Measurements from ENCODE around the gene VANGL1.

Gene VANGL1

GRCh38 chr1:115682792-115683191 is 41.0 kb downstream of the VANGL1 start:
- no peak overlapping the region for H3K4me3 ChIP-seq (ENCODE audit: low read depth, low read length, poor library complexity, severe bottlenecking)
- H3K79me2 ChIP-seq (ENCODE audit: insufficient read depth, low read length) = no peaks in the 10 kb centered on the region
- H3K4me2 ChIP-seq (ENCODE audit: low read length) = no peak overlapping the region
- no peaks in the 10 kb centered on the region for H3K27me3 ChIP-seq (ENCODE audit: insufficient read depth, low read length)
- no peaks in the 10 kb centered on the region for H4K20me1 ChIP-seq (ENCODE audit: insufficient read depth, low read length)
- H3K9me3 ChIP-seq (ENCODE audit: low read length) = no peaks in the 10 kb centered on the region
- H3K9me2 ChIP-seq (ENCODE audit: low read depth, low read length) = no peaks in the 10 kb centered on the region
- H3K36me3 ChIP-seq (ENCODE audit: insufficient read depth, low read length) = no peaks in the 10 kb centered on the region
- no peak for TF ChIP-seq EZH2 (IDR thresholded peaks at IDR 0.05; ENCODE audit: borderline replicate concordance, low read length)
- no peak overlapping the region for H2AFZ ChIP-seq (ENCODE audit: low read length)
- no peaks in the 10 kb centered on the region for H3F3A ChIP-seq (ENCODE audit: insufficient read depth, low read length)
- H3K9ac ChIP-seq (ENCODE audit: low read length) = no peak overlapping the region
- H3K27ac ChIP-seq (ENCODE audit: low read depth, low read length, poor library complexity, severe bottlenecking) = no peak overlapping the region
- no peaks in the 10 kb centered on the region for H3K4me1 ChIP-seq (ENCODE audit: insufficient read depth, low read length, severe bottlenecking)

- Histone ChIP-seq H3K9me3 (ENCODE audit: low read length) (no peaks in the 10 kb centered on the region), H3F3A (ENCODE audit: insufficient read depth, low read length) (no peaks in the 10 kb centered on the region), H3K36me3 (ENCODE audit: insufficient read depth, low read length) (no peaks in the 10 kb centered on the region), H3K79me2 (ENCODE audit: insufficient read depth, low read length) (no peaks in the 10 kb centered on the region), H3K4me1 (ENCODE audit: insufficient read depth, low read length, severe bottlenecking) (no peaks in the 10 kb centered on the region), H3K4me3 (ENCODE audit: low read depth, low read length, poor library complexity, severe bottlenecking) (no peak overlapping the region), H3K27ac (ENCODE audit: low read depth, low read length, poor library complexity, severe bottlenecking) (no peak overlapping the region), H3K4me2 (ENCODE audit: low read length) (no peak overlapping the region), H3K9ac (ENCODE audit: low read length) (no peak overlapping the region), H3K27me3 (ENCODE audit: insufficient read depth, low read length) (no peaks in the 10 kb centered on the region), H4K20me1 (ENCODE audit: insufficient read depth, low read length) (no peaks in the 10 kb centered on the region), H3K9me2 (ENCODE audit: low read depth, low read length) (no peaks in the 10 kb centered on the region), H2AFZ (ENCODE audit: low read length) (no peak overlapping the region)
- no peak for TF ChIP-seq EZH2 (IDR thresholded peaks at IDR 0.05; ENCODE audit: borderline replicate concordance, low read length)
- TF ChIP-seq, protein P1, sequence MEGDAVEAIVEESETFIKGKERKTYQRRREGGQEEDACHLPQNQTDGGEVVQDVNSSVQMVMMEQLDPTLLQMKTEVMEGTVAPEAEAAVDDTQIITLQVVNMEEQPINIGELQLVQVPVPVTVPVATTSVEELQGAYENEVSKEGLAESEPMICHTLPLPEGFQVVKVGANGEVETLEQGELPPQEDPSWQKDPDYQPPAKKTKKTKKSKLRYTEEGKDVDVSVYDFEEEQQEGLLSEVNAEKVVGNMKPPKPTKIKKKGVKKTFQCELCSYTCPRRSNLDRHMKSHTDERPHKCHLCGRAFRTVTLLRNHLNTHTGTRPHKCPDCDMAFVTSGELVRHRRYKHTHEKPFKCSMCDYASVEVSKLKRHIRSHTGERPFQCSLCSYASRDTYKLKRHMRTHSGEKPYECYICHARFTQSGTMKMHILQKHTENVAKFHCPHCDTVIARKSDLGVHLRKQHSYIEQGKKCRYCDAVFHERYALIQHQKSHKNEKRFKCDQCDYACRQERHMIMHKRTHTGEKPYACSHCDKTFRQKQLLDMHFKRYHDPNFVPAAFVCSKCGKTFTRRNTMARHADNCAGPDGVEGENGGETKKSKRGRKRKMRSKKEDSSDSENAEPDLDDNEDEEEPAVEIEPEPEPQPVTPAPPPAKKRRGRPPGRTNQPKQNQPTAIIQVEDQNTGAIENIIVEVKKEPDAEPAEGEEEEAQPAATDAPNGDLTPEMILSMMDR (IDR thresholded peaks at IDR 0.05; ENCODE audit: low read length) = no peak
Measured at GRCh38 chr1:115685029-115685705, 43.4 kb downstream of the VANGL1 start.

- Histone ChIP-seq H3K27me3 (ENCODE audit: insufficient read depth, low read length) (0 out of 2 replicates have a peak, but pooled peaks cover 3% of the 10 kb centered on the region), H3K79me2 (ENCODE audit: insufficient read depth, low read length) (no peaks in the 10 kb centered on the region), H3K9me3 (ENCODE audit: low read length) (no peaks in the 10 kb centered on the region), H3K36me3 (ENCODE audit: insufficient read depth, low read length) (no peaks in the 10 kb centered on the region), H4K20me1 (ENCODE audit: insufficient read depth, low read length) (no peaks in the 10 kb centered on the region), H3K4me1 (ENCODE audit: insufficient read depth, low read length, severe bottlenecking) (no peaks in the 10 kb centered on the region), H3F3A (ENCODE audit: insufficient read depth, low read length) (no peaks in the 10 kb centered on the region), H3K4me2 (ENCODE audit: low read length) (no peak overlapping the region), H3K9ac (ENCODE audit: low read length) (no peak overlapping the region), H3K27ac (ENCODE audit: low read depth, low read length, poor library complexity, severe bottlenecking) (no peak overlapping the region), H2AFZ (ENCODE audit: low read length) (no peak overlapping the region), H3K9me2 (ENCODE audit: low read depth, low read length) (no peaks in the 10 kb centered on the region), H3K4me3 (ENCODE audit: low read depth, low read length, poor library complexity, severe bottlenecking) (no peak overlapping the region)
- TF ChIP-seq, protein P1 (IDR thresholded peaks at IDR 0.05; ENCODE audit: low read length) = no peak
- TF ChIP-seq EZH2 (IDR thresholded peaks at IDR 0.05; ENCODE audit: borderline replicate concordance, low read length) = no peak
Measured at GRCh38 chr1:115687744-115688143, 46.0 kb downstream of the VANGL1 start.

GRCh38 chr1:115690972-115691371 is 49.2 kb downstream of the VANGL1 start:
- Histone ChIP-seq H3K9ac (ENCODE audit: low read length) (no peak overlapping the region), H2AFZ (ENCODE audit: low read length) (no peak overlapping the region), H3K36me3 (ENCODE audit: insufficient read depth, low read length) (no peaks in the 10 kb centered on the region), H3K27me3 (ENCODE audit: insufficient read depth, low read length) (0 out of 2 replicates have a peak, but pooled peaks cover 3% of the 10 kb centered on the region), H3K4me3 (ENCODE audit: low read depth, low read length, poor library complexity, severe bottlenecking) (no peak overlapping the region), H3K79me2 (ENCODE audit: insufficient read depth, low read length) (no peaks in the 10 kb centered on the region), H3K4me2 (ENCODE audit: low read length) (no peak overlapping the region), H4K20me1 (ENCODE audit: insufficient read depth, low read length) (no peaks in the 10 kb centered on the region), H3K9me2 (ENCODE audit: low read depth, low read length) (no peaks in the 10 kb centered on the region), H3K4me1 (ENCODE audit: insufficient read depth, low read length, severe bottlenecking) (no peaks in the 10 kb centered on the region), H3F3A (ENCODE audit: insufficient read depth, low read length) (no peaks in the 10 kb centered on the region), H3K27ac (ENCODE audit: low read depth, low read length, poor library complexity, severe bottlenecking) (no peak overlapping the region), H3K9me3 (ENCODE audit: low read length) (no peaks in the 10 kb centered on the region)
- TF ChIP-seq, protein P1 (IDR thresholded peaks at IDR 0.05; ENCODE audit: low read length) = no peak
- no peak for TF ChIP-seq EZH2 (IDR thresholded peaks at IDR 0.05; ENCODE audit: borderline replicate concordance, low read length)
